Activated naive CD4-positive, alpha-beta T cell treated with anti-CD3 and anti-CD28 coated beads for 36 hours (primary cell): ENCODE data around the gene IGSF9B. TPM values are rescaled to one million over a fixed set of nuclear protein-coding genes. Genes with fewer than 3 reads are reported as not detected.

ENCODE experiments used
- CTCF ChIA-PET: fragments of 350-600 bp; sonication (Branson Sonifier 250); formaldehyde crosslinking; loops from one replicate; lab custom pipeline; 2021; ENCODE audit warnings: antibody characterized with exemption; lab: Charles Lee
- DNase-seq: peaks from one replicate; pipeline ENCODE4 v3.0.0-alpha.2; 2020
- H3K27ac Mint-ChIP-seq: one replicate; pipeline ENCODE4 v1.8.0; 2021; ENCODE audit warnings: mild to moderate bottlenecking, mixed read lengths
- H3K27me3 Mint-ChIP-seq: one replicate; pipeline ENCODE4 v1.8.0; 2021; ENCODE audit warnings: low read depth, mixed read lengths
- H3K36me3 Mint-ChIP-seq: one replicate; pipeline ENCODE4 v1.8.0; 2021; ENCODE audit warnings: low read depth, mixed read lengths
- H3K4me1 Mint-ChIP-seq: one replicate; pipeline ENCODE4 v1.8.0; 2021; ENCODE audit warnings: low read depth, mixed read lengths
- H3K4me3 Mint-ChIP-seq: one replicate; pipeline ENCODE4 v1.8.0; 2021; ENCODE audit warnings: mild to moderate bottlenecking, moderate library complexity, mixed read lengths
- H3K9me3 Mint-ChIP-seq: one replicate; pipeline ENCODE4 v1.8.0; 2021; ENCODE audit warnings: mixed read lengths
- intact Hi-C: fragments of 100-400 bp; cut with micrococcal nuclease; formaldehyde crosslinking; loops from one replicate; pipeline ENCODE4 v1.15.1; 2023
- total RNA-seq, 2 experiments: library from RNA; stranded (reverse); gene quantifications; one replicate each; pipeline ENCODE4 v1.2.3, GENCODE V29; 2021

The IGSF9B gene
- total RNA-seq, 2 experiments from 2014 or later = 26.5 to 34.0 TPM

DNA sequence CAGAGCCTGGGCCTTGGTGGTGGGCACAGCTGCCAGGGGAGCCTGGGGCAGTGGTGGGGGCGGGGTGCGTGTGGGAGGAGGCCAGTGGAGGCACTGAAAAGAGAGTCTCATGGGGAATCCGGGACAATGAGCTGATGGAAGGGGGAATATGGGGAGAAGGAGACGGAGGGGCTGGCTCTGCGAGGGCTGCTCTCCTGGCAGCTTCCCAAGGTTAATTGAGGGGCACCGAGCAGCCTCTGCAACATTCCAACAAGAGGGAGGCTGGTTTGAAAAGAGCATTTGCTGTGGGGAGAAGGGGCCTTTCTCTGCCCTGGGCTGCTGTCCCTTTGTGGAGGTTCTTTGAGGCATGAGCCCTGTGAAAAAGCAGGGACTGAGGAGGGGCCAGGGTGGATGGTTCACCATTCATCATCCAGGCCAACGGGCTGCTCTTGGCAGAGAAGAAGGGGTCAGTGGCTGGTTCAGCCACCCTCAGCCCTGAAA lies 9.4 kb upstream of the IGSF9B start:
- Mint-ChIP-seq H3K27me3 (peaks cover 2% of the 10 kb centered on the region), H3K4me1 (peaks cover 12% of the 10 kb centered on the region), H3K27ac (no peak overlapping the region), H3K9me3 (no peaks in the 10 kb centered on the region), H3K36me3 (no peaks in the 10 kb centered on the region), H3K4me3 (no peak overlapping the region)
- intact Hi-C loops = loop anchor here (2.0 to 5.0 kb wide), 2 partner anchors 71 to 171 kb away; no protein-coding TSS in a partner anchor
- DNase-seq = no peak
- CTCF ChIA-PET = interaction anchor here (1.3 kb wide), 1 partner anchor 22 kb away, joined by 3 read pairs; no protein-coding TSS in a partner anchor

DNA sequence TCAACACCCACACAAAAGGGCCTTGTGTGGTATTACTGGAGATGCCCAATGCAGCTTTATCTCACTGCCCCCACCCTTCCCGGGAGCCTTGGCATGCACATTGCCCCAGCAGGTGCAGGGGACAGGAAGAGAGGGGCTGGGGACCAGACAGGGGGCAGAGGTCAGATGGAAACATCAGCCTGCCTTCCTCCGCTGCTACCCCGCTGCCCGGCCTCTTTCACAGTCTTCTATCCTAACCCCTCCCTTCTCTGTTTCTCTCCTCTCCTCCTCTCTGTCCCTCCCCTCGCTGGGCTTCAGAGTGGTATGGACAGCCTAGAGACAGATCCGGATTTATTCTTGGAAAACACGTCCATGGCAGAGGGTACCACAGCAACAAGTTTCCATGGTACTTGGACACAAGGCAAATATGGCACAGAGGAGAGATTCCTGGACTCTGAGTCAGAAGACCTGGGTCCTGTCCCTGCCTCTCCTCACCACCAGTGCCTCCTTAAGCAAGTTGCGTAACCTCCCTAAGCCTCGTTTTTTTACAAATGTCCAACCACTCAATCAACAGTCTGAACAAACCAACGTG lies 8.3 kb upstream of the IGSF9B start:
- Mint-ChIP-seq H3K4me3 (no peak overlapping the region), H3K27ac (no peak overlapping the region), H3K4me1 (peaks cover 12% of the 10 kb centered on the region), H3K9me3 (no peaks in the 10 kb centered on the region), H3K27me3 (peaks cover 2% of the 10 kb centered on the region), H3K36me3 (no peaks in the 10 kb centered on the region)
- CTCF ChIA-PET = interaction anchor here (1.0 kb wide), 1 partner anchor 17 kb away, joined by 3 read pairs; no protein-coding TSS in a partner anchor
- DNase-seq = no peak
- intact Hi-C loops = loop anchor here (5.0 kb wide), 1 partner anchor 172 kb away; no protein-coding TSS in a partner anchor

DNA sequence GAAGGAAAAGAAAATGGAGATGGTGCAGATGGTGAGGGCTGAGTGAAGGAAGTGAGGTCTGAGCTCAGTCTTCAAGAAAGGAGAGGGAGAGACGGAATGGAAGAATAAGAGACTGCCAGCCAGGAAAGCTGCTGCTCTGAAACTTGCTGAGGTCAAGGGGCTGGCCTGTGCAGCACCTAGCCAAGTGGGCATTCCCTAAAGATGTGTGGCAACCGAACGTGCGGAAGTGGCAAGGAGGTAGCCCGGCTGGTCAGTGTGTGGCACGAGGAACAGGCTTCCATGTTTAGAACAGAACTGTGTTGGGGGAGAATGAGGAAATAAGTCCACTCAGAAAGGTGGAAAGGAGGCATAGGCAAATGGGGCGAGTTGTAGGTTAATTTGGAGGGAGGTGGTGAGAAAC lies 7.6 kb upstream of the IGSF9B start:
- intact Hi-C loops = no loop called here
- peaks cover 12% of the 10 kb centered on the region for H3K4me1 Mint-ChIP-seq
- peaks cover 2% of the 10 kb centered on the region for H3K27me3 Mint-ChIP-seq
- no peaks in the 10 kb centered on the region for H3K9me3 Mint-ChIP-seq
- no peak for DNase-seq
- H3K36me3 Mint-ChIP-seq = no peaks in the 10 kb centered on the region
- no peak overlapping the region for H3K27ac Mint-ChIP-seq
- CTCF ChIA-PET = no interaction called here
- no peak overlapping the region for H3K4me3 Mint-ChIP-seq

DNA sequence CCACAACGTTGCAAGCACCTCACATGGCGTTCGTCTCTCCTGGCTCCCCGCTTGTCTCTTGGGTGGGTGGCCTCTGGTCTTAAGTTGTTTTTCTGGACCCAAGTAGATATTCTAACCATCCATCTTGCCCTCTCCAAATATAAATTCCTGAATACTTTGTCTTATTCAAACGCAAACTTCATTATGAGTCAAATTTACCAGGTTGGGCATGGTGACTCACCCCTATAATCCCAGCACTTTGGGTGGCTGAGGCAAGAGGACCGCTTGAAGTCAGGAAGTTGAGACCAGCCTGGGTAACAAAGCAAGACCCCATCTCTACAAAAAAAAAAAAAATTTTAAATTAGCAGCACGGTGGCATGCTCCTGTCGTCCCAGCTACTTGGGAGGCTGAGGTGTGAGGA lies 5.1 kb upstream of the IGSF9B start:
- Mint-ChIP-seq H3K27ac (no peak overlapping the region), H3K4me1 (peaks cover 11% of the 10 kb centered on the region), H3K27me3 (no peaks in the 10 kb centered on the region), H3K4me3 (no peak overlapping the region), H3K9me3 (no peaks in the 10 kb centered on the region), H3K36me3 (no peaks in the 10 kb centered on the region)
- DNase-seq = no peak
- intact Hi-C loops = no loop called here
- CTCF ChIA-PET = interaction anchor here (0.7 to 1.6 kb wide), 4 partner anchors 12 to 88 kb away, joined by 4 to 11 read pairs (median 4); no protein-coding TSS in a partner anchor

DNA sequence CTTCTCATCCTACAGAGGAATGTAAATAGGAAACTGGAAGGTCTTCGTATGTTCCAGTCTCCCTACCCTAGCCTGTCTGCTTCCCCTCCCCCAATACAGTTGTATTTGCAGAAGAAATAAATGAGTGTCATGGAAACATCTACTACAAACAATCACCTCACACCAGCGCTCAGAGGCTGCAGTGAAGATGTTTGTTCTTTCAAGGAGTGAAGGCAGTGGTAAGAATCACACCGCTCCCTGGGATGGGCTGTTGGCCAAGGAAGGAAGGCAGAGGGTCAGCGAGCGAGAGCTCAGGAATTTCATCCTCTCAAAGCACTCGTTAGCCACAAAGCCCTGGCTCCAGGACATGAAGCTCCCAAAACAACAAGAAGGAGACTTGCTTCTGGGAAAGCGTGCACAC lies 1.1 kb upstream of the IGSF9B start:
- intact Hi-C loops = loop anchor here (1.0 kb wide), 4 partner anchors 13 to 266 kb away; partner anchors contain the start of gene VPS26B
- no peaks in the 10 kb centered on the region for H3K36me3 Mint-ChIP-seq
- peak overlapping the region; percentile 85 for H3K4me3 Mint-ChIP-seq
- H3K9me3 Mint-ChIP-seq = no peaks in the 10 kb centered on the region
- no peaks in the 10 kb centered on the region for H3K27me3 Mint-ChIP-seq
- CTCF ChIA-PET = interaction anchor here (0.9 to 1.4 kb wide), 3 partner anchors 10 to 92 kb away, joined by 5 to 8 read pairs (median 5); no protein-coding TSS in a partner anchor
- no peak overlapping the region for H3K27ac Mint-ChIP-seq
- H3K4me1 Mint-ChIP-seq = peaks cover 38% of the 10 kb centered on the region
- no peak for DNase-seq

DNA sequence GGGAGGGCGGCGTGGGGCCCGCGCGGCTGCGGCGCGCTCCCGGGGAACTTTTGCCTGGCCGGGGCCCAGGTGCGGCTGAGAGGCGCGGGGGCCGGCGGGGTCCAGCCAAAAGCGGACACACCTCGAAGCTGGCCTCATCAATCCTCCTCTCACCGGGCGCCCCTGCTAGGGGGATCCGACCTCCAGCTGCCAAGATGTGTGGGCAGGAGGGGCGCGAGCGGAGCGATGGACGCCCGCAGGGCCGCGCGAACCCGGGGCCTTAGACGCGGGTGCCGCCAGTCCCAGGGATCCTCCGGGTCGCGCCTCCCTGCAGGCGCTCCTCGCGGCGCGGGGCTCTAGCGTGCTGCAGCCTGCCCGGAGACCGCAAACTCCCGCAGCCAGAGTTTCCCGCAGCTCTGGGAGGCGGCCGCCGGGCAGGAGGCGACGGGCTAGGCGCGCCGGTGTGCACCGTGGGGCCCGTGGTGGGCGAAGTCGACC lies 785 bp downstream of the IGSF9B start:
- Mint-ChIP-seq H3K36me3 (no peaks in the 10 kb centered on the region), H3K27me3 (no peaks in the 10 kb centered on the region), H3K27ac (no peak overlapping the region), H3K4me1 (peaks cover 42% of the 10 kb centered on the region), H3K4me3 (peak overlapping the region; percentile 47), H3K9me3 (no peaks in the 10 kb centered on the region)
- CTCF ChIA-PET = interaction anchor here (0.9 to 2.4 kb wide), 4 partner anchors 9 to 28 kb away, joined by 3 to 16 read pairs (median 4); no protein-coding TSS in a partner anchor
- DNase-seq = peak; percentile 21
- intact Hi-C loops = no loop called here

DNA sequence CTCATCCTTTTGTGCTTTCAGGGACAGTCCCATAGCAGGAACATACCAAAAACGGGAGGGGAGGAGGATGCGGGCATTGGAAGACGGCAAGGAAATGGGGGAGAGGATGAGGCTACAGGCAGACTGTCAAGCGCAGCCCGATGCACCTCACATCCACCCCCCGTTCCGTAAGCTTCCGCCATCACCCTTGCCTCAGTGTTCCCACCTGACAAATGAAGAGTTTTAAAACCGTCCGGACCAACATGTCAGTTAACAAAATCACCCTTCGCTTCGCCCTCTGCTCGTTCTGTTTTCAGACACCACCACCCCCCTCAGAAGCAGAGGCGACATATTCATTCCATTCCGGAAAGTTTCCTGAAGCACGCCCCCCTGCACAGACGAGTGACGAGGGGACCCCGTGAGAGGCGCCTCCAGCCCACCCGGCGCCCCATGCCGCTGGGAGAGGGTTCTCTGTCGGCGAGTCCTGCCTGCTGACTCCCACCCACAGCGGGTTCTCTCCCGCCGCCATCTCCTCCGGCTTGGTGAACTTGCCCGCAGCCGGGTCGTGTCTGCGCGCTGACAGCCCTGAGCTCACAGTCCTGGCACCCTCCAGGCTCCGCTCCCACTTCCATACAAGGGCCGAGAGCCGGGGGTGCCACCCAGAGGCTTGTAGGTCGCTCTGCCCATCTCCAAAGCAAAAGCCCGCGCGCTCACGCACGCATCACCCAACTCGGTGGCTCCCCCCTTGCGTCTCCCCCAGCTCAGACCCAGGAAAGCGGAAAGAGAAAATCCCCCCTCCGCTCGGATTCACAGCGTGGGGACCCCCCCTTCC lies 1.5 kb downstream of the IGSF9B start:
- Mint-ChIP-seq H3K36me3 (no peaks in the 10 kb centered on the region), H3K27ac (peak overlapping the region; percentile 50), H3K4me1 (peaks cover 42% of the 10 kb centered on the region), H3K9me3 (no peaks in the 10 kb centered on the region), H3K4me3 (peak overlapping the region; percentile 81), H3K27me3 (no peaks in the 10 kb centered on the region)
- CTCF ChIA-PET = interaction anchor here (0.9 to 2.4 kb wide), 4 partner anchors 8 to 27 kb away, joined by 3 to 16 read pairs (median 4); no protein-coding TSS in a partner anchor
- DNase-seq = peak; percentile 76
- intact Hi-C loops = no loop called here

DNA sequence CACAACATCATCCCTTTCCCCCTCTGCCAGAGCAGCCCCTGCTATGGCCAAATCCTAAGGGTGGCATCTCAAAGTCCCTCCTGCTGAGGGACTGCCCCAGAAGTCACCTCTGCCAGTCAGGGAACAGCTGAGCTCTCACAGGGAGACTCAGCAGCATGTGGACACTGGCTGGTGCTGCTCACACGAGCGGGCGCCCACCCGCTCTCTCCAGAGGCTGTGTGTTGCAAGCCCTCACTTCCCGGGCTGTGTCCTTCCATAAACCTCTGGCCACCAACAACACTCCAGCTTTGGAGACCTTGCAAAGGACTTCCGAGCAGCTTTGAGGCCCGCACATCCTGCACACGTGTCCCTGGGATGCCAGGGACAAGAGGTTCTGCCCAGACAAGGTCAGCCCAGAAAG lies 2.8 kb downstream of the IGSF9B start:
- DNase-seq = no peak
- Mint-ChIP-seq H3K4me3 (no peak overlapping the region), H3K9me3 (no peaks in the 10 kb centered on the region), H3K4me1 (peaks cover 54% of the 10 kb centered on the region), H3K36me3 (no peaks in the 10 kb centered on the region), H3K27me3 (no peaks in the 10 kb centered on the region), H3K27ac (no peak overlapping the region)
- intact Hi-C loops = no loop called here
- CTCF ChIA-PET = interaction anchor here (2.4 kb wide), 1 partner anchor 26 kb away, joined by 16 read pairs; no protein-coding TSS in a partner anchor

DNA sequence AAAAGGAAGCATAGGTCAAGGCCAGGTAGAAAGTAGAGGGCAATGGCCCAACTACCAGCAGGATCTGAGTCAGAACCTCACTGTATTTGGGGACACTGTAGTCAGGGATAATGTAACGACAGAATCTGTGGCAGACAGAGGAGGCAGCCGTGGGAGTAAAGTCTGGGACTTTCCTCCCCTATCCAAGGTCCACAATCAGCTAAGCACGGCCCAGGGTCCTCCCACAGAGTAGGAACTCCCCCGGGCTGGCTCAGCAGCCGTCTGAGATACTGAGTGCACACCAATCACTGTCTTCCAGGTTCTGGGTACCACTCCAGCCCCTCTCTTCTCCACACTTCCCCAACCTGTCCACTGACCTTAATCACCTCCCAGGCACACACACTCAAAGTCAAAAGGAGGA lies 3.2 kb downstream of the IGSF9B start:
- CTCF ChIA-PET = interaction anchor here (1.2 kb wide), 1 partner anchor 25 kb away, joined by 7 read pairs; no protein-coding TSS in a partner anchor
- DNase-seq = no peak
- no peak overlapping the region for H3K4me3 Mint-ChIP-seq
- intact Hi-C loops = no loop called here
- no peaks in the 10 kb centered on the region for H3K36me3 Mint-ChIP-seq
- H3K27ac Mint-ChIP-seq = no peak overlapping the region
- peaks cover 58% of the 10 kb centered on the region for H3K4me1 Mint-ChIP-seq
- H3K9me3 Mint-ChIP-seq = no peaks in the 10 kb centered on the region
- H3K27me3 Mint-ChIP-seq = no peaks in the 10 kb centered on the region

DNA sequence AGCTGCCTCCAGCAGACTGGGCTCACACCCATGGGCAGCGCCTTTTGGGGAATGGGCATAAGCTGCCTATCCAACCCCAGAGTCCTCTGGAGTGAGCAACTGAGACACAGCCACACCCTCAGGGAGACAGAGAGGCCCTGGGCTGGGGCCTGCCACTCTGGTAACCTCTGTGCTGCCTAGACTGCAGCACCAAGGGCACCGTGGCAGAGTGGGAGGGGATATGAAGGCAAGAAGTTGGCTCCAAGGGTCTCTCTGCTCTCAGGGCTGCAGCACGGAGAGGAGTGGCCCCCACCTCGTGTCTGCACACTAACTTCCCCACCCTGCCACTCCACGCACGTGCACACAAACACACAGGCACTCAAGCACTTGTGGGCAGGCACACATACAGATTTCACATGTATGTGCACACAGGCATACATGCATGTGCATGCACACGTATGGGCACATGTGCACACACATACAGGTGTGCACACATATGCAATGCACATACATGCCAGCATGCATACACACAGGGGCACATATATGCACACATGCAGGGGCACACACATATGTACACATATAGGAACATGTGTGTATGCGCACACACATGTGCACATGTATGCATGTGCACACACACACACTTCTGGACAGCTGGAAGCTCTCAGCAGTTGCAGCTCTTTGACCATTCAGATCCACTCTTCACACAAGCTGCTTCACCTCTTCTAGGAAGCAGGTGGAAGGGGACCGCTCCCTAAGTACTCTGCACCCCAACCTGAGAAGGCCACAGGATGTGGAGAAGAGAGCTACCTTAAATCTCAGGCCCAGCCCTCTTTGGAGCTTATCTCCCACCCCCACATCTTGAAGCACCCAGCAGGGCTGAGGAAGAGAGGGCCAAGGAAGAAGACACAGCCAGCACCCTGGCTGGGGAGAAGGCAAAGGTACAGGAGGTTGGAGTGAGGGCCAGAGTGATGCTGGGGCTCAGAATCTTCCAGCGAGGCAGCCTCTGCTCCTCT lies 4.3 kb downstream of the IGSF9B start:
- no peaks in the 10 kb centered on the region for H3K36me3 Mint-ChIP-seq
- peaks cover 66% of the 10 kb centered on the region for H3K4me1 Mint-ChIP-seq
- no peaks in the 10 kb centered on the region for H3K27me3 Mint-ChIP-seq
- intact Hi-C loops = no loop called here
- no peaks in the 10 kb centered on the region for H3K9me3 Mint-ChIP-seq
- no peak overlapping the region for H3K27ac Mint-ChIP-seq
- CTCF ChIA-PET = interaction anchor here (0.7 to 1.2 kb wide), 2 partner anchors 16 to 24 kb away, joined by 3 to 7 read pairs; no protein-coding TSS in a partner anchor
- no peak for DNase-seq
- H3K4me3 Mint-ChIP-seq = no peak overlapping the region
